Activated CD8-positive, alpha-beta memory T cell treated with anti-CD3 and anti-CD28 coated beads, Interleukin-2, amount 50 U/mL, for 1 hour (primary cell): ENCODE results near the gene RNF220.
"Not testable (repeated sequence)": the region's sequence is repeated elsewhere in the genome, so short reads cannot be mapped to it uniquely, and the experiment has no call there.

Source experiments
- DNase-seq: peaks from one replicate; pipeline ENCODE4 v3.0.0-alpha.2; 2020; ENCODE audit errors: extremely low read depth

RNF220 gene

GRCh38 chr1:44549510-44549909 lies 144.5 kb downstream of the RNF220 start:
- no peak for DNase-seq

GRCh38 chr1:44553127-44553758 lies 148.2 kb downstream of the RNF220 start:
- DNase-seq, result no peak

- DNase-seq, result no peak
These were observed 148.7 kb downstream of the RNF220 start for GRCh38 chr1:44553771-44554170.

- DNase-seq, result no peak
These were observed 149.7 kb downstream of the RNF220 start for GRCh38 chr1:44554706-44555105.

GRCh38 chr1:44557778-44558177 lies 152.7 kb downstream of the RNF220 start:
- DNase-seq, result no peak

GRCh38 chr1:44558883-44559282 lies 153.8 kb downstream of the RNF220 start:
- no peak for DNase-seq

GRCh38 chr1:44559330-44559729 lies 154.3 kb downstream of the RNF220 start:
- no peak for DNase-seq

- no peak for DNase-seq
These were observed 154.9 kb downstream of the RNF220 start for GRCh38 chr1:44559913-44560312.

- DNase-seq, result not testable (repeated sequence)
These were observed 155.6 kb downstream of the RNF220 start for GRCh38 chr1:44560696-44561095.

- no peak for DNase-seq
These were observed 160.2 kb downstream of the RNF220 start for GRCh38 chr1:44565259-44565750.

GRCh38 chr1:44565833-44566232 lies 160.8 kb downstream of the RNF220 start:
- no peak for DNase-seq

- no peak for DNase-seq
These were observed 161.4 kb downstream of the RNF220 start for GRCh38 chr1:44566281-44567046.

GRCh38 chr1:44568128-44568900 lies 163.3 kb downstream of the RNF220 start:
- DNase-seq, result no peak

- no peak for DNase-seq
These were observed 164.4 kb downstream of the RNF220 start for GRCh38 chr1:44569491-44569890.

GRCh38 chr1:44571712-44572571 lies 166.9 kb downstream of the RNF220 start:
- DNase-seq, result no peak

- no peak for DNase-seq
These were observed 167.5 kb downstream of the RNF220 start for GRCh38 chr1:44572572-44572879.

- DNase-seq, result no peak
These were observed 170.3 kb downstream of the RNF220 start for GRCh38 chr1:44575396-44575795.

GRCh38 chr1:44576456-44577150 lies 171.5 kb downstream of the RNF220 start:
- DNase-seq, result no peak

GRCh38 chr1:44581205-44581604 lies 176.2 kb downstream of the RNF220 start:
- DNase-seq, result no peak

- no peak for DNase-seq
These were observed 179.1 kb downstream of the RNF220 start for GRCh38 chr1:44584167-44584566.

- DNase-seq, result no peak
These were observed 180.4 kb downstream of the RNF220 start for GRCh38 chr1:44585315-44585920.
